Keratinocyte (primary cell): ENCODE data around the gene CATSPER1. TPM values are rescaled to one million over a fixed set of nuclear protein-coding genes. Genes with fewer than 3 reads are reported as not detected.

Experiments
- DNase-seq: peaks from one replicate; pipeline ENCODE4 v3.0.0-alpha.2; 2011; ENCODE audit warnings: low read depth, missing footprints, low spot score
- FAIRE-seq: peaks from 2 replicates; lab custom pipeline; 2011; peaks lifted over from hg19 to GRCh38; lab: Jason Lieb, UNC
- H2AFZ ChIP-seq: 2 replicates; pipeline ENCODE4 v1.6.0; 2012; ENCODE audit warnings: low read length, control low read depth, inconsistent platforms; ENCODE audit not compliant: control insufficient read depth
- H3K27ac ChIP-seq: 2 replicates; pipeline ENCODE4 v1.5.1; 2011; ENCODE audit warnings: low read length; ENCODE audit not compliant: control insufficient read depth, insufficient read depth
- H3K27me3 ChIP-seq: 3 replicates; pipeline ENCODE4 v1.6.0; 2011; ENCODE audit warnings: low read length; ENCODE audit not compliant: control insufficient read depth, insufficient read depth; ENCODE audit errors: extremely low read depth
- H3K36me3 ChIP-seq, 2 experiments: 2 replicates in 1 of 2; 3 replicates in 1 of 2; pipeline ENCODE4 v1.5.1; 2011; ENCODE audit warnings: low read length in 2 of 2, mild to moderate bottlenecking in 1 of 2; ENCODE audit not compliant: control insufficient read depth in 2 of 2, insufficient read depth in 2 of 2; ENCODE audit errors: extremely low read depth in 1 of 2
- H3K4me1 ChIP-seq: 3 replicates; pipeline ENCODE4 v1.5.1; 2011; ENCODE audit warnings: low read length; ENCODE audit not compliant: control insufficient read depth, insufficient read depth; ENCODE audit errors: extremely low read depth
- H3K4me2 ChIP-seq: 3 replicates; pipeline ENCODE4 v1.6.0; 2011; ENCODE audit warnings: low read depth, low read length; ENCODE audit not compliant: control insufficient read depth, insufficient read depth; ENCODE audit errors: extremely low read depth
- H3K4me3 ChIP-seq, 3 experiments: fragments of 200-600 bp in 1 of 3; sonication (generic) in 1 of 3; 2 replicates in 2 of 3; 3 replicates in 1 of 3; pipeline ENCODE4 v1.5.1; 2011 to 2016; ENCODE audit warnings: low read length in 3 of 3, mild to moderate bottlenecking in 3 of 3, control low read depth in 2 of 3, inconsistent platforms in 1 of 3, low read depth in 1 of 3, mixed read lengths in 1 of 3, mixed run types in 1 of 3, moderate library complexity in 1 of 3; ENCODE audit not compliant: control insufficient read depth in 2 of 3, insufficient read depth in 2 of 3; ENCODE audit errors: extremely low read depth in 1 of 3
- H3K79me2 ChIP-seq: 2 replicates; pipeline ENCODE4 v1.6.0; 2012; ENCODE audit warnings: low read length; ENCODE audit not compliant: control insufficient read depth, insufficient read depth
- H3K9ac ChIP-seq: 3 replicates; pipeline ENCODE4 v1.6.0; 2011; ENCODE audit warnings: low read length; ENCODE audit not compliant: control insufficient read depth, insufficient read depth; ENCODE audit errors: extremely low read depth
- H3K9me1 ChIP-seq: 3 replicates; pipeline ENCODE4 v1.6.0; 2011; ENCODE audit warnings: low read length; ENCODE audit not compliant: control insufficient read depth, insufficient read depth; ENCODE audit errors: extremely low read depth
- H3K9me3 ChIP-seq: 2 replicates; pipeline ENCODE4 v1.5.1; 2012; ENCODE audit warnings: low read depth, low read length; ENCODE audit not compliant: control insufficient read depth
- H4K20me1 ChIP-seq: 3 replicates; pipeline ENCODE4 v1.6.0; 2011; ENCODE audit warnings: low read length; ENCODE audit not compliant: control insufficient read depth, insufficient read depth; ENCODE audit errors: extremely low read depth
- EZH2 ChIP-seq: IDR thresholded peaks from one replicate; pipeline ENCODE4 v1.6.1; 2012; ENCODE audit warnings: inconsistent platforms, mild to moderate bottlenecking, low read length, moderate library complexity
- dilution Hi-C: fragments of 300-500 bp; cut with MboI; formaldehyde crosslinking; loops from one replicate; pipeline ENCODE4 v1.7.0; 2020; ENCODE audit warnings: low sequenced_read_pairs; ENCODE audit not compliant: extremely low pct_ligation_motif_present
- polyA plus RNA-seq, 5 experiments: library from polyadenylated mRNA; depleted of rRNA in 3 of 5; stranded (reverse) in 3 of 5; stranded (forward) in 1 of 5; unstranded in 1 of 5; fragments of >200 nt; gene quantifications; 1 replicate in 1 of 5; 2 replicates in 3 of 5; 3 replicates in 1 of 5; pipeline versions ENCODE4 v1.2.1 to v1.2.3, GENCODE V29; 2011 to 2012; ENCODE audit warnings: missing spikeins in 2 of 5, low read depth in 1 of 5, low replicate concordance in 1 of 5
- TF ChIP-seq, protein P1 (sequence below), 3 experiments: IDR thresholded peaks in 1 of 3; conservative IDR thresholded peaks in 1 of 3; optimal IDR thresholded peaks in 1 of 3; 2 replicates in 2 of 3; 3 replicates in 1 of 3; pipeline versions ENCODE3 to v1.5.1; 2011; ENCODE audit warnings: low read length in 3 of 3, mild to moderate bottlenecking in 3 of 3, moderate library complexity in 2 of 3, control low read depth in 1 of 3, inconsistent platforms in 1 of 3; ENCODE audit not compliant: insufficient read depth in 2 of 3; ENCODE audit errors: extremely low read depth in 1 of 3

The CATSPER1 gene
- polyA plus RNA-seq, 1 donor (not counting 4 experiments of a cell fraction or from before 2014, with no cell fraction given) = not detected

DNA sequence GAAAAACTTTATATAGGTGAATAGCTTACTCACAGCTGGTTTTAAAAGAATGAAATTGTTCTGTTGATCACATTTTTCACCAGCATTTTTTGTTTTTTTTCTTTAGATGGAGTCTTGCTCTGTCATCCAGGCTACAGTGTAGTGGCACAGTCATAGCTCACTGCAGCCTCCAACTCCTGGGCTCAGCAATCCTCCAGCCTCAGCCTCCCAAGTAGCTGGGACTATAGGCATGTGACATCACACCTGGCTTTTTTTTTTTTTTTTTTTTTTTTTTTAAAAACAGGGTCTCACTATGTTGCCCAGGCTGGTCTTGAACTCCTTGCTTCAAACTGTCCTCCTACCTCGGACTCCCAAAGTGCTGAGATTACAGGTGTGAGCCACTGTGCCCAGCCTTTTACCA lies 47.4 kb upstream of the CATSPER1 start:
- no peak overlapping the region for H3K4me3 ChIP-seq
- FAIRE-seq (no peak), DNase-seq (no peak)
- H2AFZ ChIP-seq = no peak overlapping the region
- dilution Hi-C loops = no loop called here
- H3K79me2 ChIP-seq = peaks cover 53% of the 10 kb centered on the region
- H3K27me3 ChIP-seq = no peaks in the 10 kb centered on the region
- H3K4me2 ChIP-seq = no peak overlapping the region
- peaks cover 3% of the 10 kb centered on the region for H4K20me1 ChIP-seq
- H3K9me1 ChIP-seq = peaks cover 4% of the 10 kb centered on the region
- H3K36me3 ChIP-seq = peaks cover 7 to 25% of the 10 kb centered on the region in 2 experiments
- TF ChIP-seq, protein P1, sequence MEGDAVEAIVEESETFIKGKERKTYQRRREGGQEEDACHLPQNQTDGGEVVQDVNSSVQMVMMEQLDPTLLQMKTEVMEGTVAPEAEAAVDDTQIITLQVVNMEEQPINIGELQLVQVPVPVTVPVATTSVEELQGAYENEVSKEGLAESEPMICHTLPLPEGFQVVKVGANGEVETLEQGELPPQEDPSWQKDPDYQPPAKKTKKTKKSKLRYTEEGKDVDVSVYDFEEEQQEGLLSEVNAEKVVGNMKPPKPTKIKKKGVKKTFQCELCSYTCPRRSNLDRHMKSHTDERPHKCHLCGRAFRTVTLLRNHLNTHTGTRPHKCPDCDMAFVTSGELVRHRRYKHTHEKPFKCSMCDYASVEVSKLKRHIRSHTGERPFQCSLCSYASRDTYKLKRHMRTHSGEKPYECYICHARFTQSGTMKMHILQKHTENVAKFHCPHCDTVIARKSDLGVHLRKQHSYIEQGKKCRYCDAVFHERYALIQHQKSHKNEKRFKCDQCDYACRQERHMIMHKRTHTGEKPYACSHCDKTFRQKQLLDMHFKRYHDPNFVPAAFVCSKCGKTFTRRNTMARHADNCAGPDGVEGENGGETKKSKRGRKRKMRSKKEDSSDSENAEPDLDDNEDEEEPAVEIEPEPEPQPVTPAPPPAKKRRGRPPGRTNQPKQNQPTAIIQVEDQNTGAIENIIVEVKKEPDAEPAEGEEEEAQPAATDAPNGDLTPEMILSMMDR (optimal IDR thresholded peaks at IDR 0.05 in 1 of 3, IDR thresholded peaks at IDR 0.05 in 1 of 3, conservative IDR thresholded peaks at IDR 0.05 in 1 of 3; ENCODE audit: extremely low read depth in 1 of 3, insufficient read depth in 2 of 3, low read length in 3 of 3) = no peak
- no peak for TF ChIP-seq EZH2
- H3K9me3 ChIP-seq = no peaks in the 10 kb centered on the region
- peaks cover 32% of the 10 kb centered on the region for H3K4me1 ChIP-seq
- no peak overlapping the region for H3K9ac ChIP-seq
- H3K27ac ChIP-seq = no peak overlapping the region

DNA sequence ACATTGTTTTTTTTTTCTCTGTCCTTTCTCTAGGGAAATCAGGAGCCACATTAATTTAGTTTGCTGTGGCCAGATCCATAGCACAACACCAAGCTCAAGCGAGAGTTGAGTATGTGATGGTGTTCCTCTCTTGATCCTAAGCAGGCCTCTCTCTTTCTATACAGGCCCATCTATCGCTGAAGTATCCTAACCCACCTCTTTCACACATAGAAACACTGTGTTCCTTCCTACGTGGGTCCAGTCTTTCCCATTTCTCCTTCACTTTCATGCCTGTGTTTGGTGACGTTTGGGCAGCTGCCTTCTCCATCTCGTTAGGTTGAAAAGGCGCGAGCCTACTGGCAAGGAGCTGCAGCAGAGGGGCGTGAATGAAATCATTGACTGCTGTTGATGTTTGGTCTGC lies 46.2 kb upstream of the CATSPER1 start:
- TF ChIP-seq EZH2 = no peak
- TF ChIP-seq, protein P1 (optimal IDR thresholded peaks at IDR 0.05 in 1 of 3, IDR thresholded peaks at IDR 0.05 in 1 of 3, conservative IDR thresholded peaks at IDR 0.05 in 1 of 3; ENCODE audit: extremely low read depth in 1 of 3, insufficient read depth in 2 of 3, low read length in 3 of 3) = no peak
- no peaks in the 10 kb centered on the region for H3K9me3 ChIP-seq
- H3K4me2 ChIP-seq = peak overlapping the region; percentile 8
- peaks cover 50% of the 10 kb centered on the region for H3K79me2 ChIP-seq
- H3K9me1 ChIP-seq = peaks cover 4% of the 10 kb centered on the region
- no peak overlapping the region for H3K27ac ChIP-seq
- DNase-seq (no peak), FAIRE-seq (no peak)
- H3K4me1 ChIP-seq = peaks cover 32% of the 10 kb centered on the region
- no peaks in the 10 kb centered on the region for H3K27me3 ChIP-seq
- no peak overlapping the region for H3K4me3 ChIP-seq
- H3K36me3 ChIP-seq = peaks cover 14 to 34% of the 10 kb centered on the region in 2 experiments
- H3K9ac ChIP-seq = no peak overlapping the region
- dilution Hi-C loops = no loop called here
- no peak overlapping the region for H2AFZ ChIP-seq
- H4K20me1 ChIP-seq = peaks cover 9% of the 10 kb centered on the region
